Measurements from ENCODE around the gene SCAF4. TPM values are rescaled to one million over a fixed set of nuclear protein-coding genes. Genes with fewer than 3 reads are reported as not detected.
A peak's percentile ranks its signal among the peaks of the same experiment; 100 is the strongest.

SCAF4 gene
- polyA plus RNA-seq, 1 of the 3 experiments (the other 2 are of a cell fraction): 8.5 TPM

DNA sequence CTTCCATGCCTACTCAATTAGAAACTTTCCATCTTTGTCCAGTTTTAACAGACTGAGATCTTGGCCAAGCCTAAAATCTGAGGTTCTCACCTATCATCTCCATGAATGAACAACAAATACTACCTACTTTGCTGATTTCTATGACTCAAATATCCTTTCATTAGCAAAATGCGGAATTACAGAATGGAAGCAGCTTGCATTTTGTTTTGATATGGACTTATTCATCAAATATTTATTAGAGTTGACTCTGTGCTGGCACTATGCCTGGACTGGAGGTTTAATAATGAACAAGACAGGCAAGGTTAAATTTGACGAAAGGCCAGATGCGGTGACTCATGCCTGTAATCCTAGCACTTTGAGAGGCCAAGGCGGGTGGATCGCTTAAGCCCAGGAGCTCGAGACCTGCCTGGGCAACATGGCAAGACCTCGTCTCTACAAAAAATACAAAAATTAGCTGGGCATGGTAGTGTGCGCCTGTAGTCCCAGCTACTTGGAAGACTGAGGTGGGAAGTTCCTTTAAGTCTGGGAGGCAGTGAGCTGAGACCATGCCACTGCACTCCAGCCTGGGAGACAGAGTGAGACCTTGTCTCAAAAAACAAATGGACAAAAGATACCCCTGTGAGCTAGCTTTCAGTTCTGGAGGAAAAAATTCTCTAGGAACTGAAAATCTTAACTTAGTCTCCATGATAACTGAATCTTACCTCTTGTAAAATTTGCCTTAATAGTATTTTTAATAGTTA is 101.8 kb downstream of the SCAF4 start (continued):
- TF ChIP-seq USF1 (IDR thresholded peaks at IDR 0.05; ENCODE audit: borderline replicate concordance, low read depth): no peak
- no peak for TF ChIP-seq GATA2 (CRISPR knock-in tag; IDR thresholded peaks at IDR 0.05)
- no peak for TF ChIP-seq MEF2A (IDR thresholded peaks at IDR 0.05; ENCODE audit: borderline replicate concordance, low read depth)
- no peak for TF ChIP-seq FOXM1 (IDR thresholded peaks at IDR 0.05; ENCODE audit: low read depth)
- peak; percentile 93 for TF ChIP-seq NFIC (IDR thresholded peaks at IDR 0.05; ENCODE audit: borderline replicate concordance)
- TF ChIP-seq TCF12 (IDR thresholded peaks at IDR 0.05): peak; percentile 86
- 0 out of 2 replicates have a peak, but pooled peaks have one; percentile 49 for TF ChIP-seq MAX (IDR thresholded peaks at IDR 0.05; ENCODE audit: low read depth)
- TF ChIP-seq, protein P1, sequence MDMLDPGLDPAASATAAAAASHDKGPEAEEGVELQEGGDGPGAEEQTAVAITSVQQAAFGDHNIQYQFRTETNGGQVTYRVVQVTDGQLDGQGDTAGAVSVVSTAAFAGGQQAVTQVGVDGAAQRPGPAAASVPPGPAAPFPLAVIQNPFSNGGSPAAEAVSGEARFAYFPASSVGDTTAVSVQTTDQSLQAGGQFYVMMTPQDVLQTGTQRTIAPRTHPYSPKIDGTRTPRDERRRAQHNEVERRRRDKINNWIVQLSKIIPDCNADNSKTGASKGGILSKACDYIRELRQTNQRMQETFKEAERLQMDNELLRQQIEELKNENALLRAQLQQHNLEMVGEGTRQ (IDR thresholded peaks at IDR 0.05; ENCODE audit: borderline replicate concordance, low read depth, low read length): no peak
- TF ChIP-seq EZH2phosphoT487 (IDR thresholded peaks at IDR 0.05; ENCODE audit: borderline replicate concordance, low read depth): no peak

GRCh38 chr21:31624961-31625491 is 106.9 kb downstream of the SCAF4 start:
- no peaks in the 10 kb centered on the region for H4K20me1 ChIP-seq (ENCODE audit: insufficient read depth)
- H3K9me3 ChIP-seq: no peaks in the 10 kb centered on the region
- POLR2A ChIA-PET: no interaction called here
- H3K27ac ChIP-seq (ENCODE audit: low read depth in 2 of 2, low read length in 1 of 2): no peak overlapping the region
- H3F3A ChIP-seq (replicated peaks; ENCODE audit: insufficient read depth): no peaks in the 10 kb centered on the region
- no peaks in the 10 kb centered on the region for H3K79me2 ChIP-seq (ENCODE audit: insufficient read depth)
- H3K4me2 ChIP-seq: no peak overlapping the region
- no peak overlapping the region for H3K4me3 ChIP-seq (ENCODE audit: low read depth in 2 of 2, low read length in 1 of 2)
- DNase-seq: no peak
- no peaks in the 10 kb centered on the region for H3K9me2 ChIP-seq
- TF ChIP-seq PBX3 (IDR thresholded peaks at IDR 0.05) (no peak), EP300 (IDR thresholded peaks at IDR 0.05; ENCODE audit: borderline replicate concordance in 1 of 2, low read depth in 1 of 2, low read length in 1 of 2) (no peak), FOXJ3 (CRISPR knock-in tag; IDR thresholded peaks at IDR 0.05) (no peak), TEAD4 (IDR thresholded peaks at IDR 0.05; ENCODE audit: borderline replicate concordance, insufficient read depth) (no peak), MXI1 (IDR thresholded peaks at IDR 0.05; ENCODE audit: low read depth, low read length) (no peak), TCF12 (IDR thresholded peaks at IDR 0.05) (no peak), USF1 (IDR thresholded peaks at IDR 0.05; ENCODE audit: borderline replicate concordance, low read depth) (no peak), GABPA (IDR thresholded peaks at IDR 0.05; ENCODE audit: low read depth) (no peak), SIN3A (IDR thresholded peaks at IDR 0.05; ENCODE audit: borderline replicate concordance, low read depth, low read length) (no peak), FOSL2 (IDR thresholded peaks at IDR 0.05; ENCODE audit: borderline replicate concordance, low read depth) (no peak), ELF1 (IDR thresholded peaks at IDR 0.05) (no peak), RCOR1 (IDR thresholded peaks at IDR 0.05; ENCODE audit: low read length) (no peak), RFX5 (IDR thresholded peaks at IDR 0.05; ENCODE audit: low read length) (no peak), FOXM1 (IDR thresholded peaks at IDR 0.05; ENCODE audit: low read depth) (no peak)
- TF ChIP-seq, protein P1 (IDR thresholded peaks at IDR 0.05; ENCODE audit: borderline replicate concordance, low read depth, low read length): no peak
- TF ChIP-seq, protein P2, sequence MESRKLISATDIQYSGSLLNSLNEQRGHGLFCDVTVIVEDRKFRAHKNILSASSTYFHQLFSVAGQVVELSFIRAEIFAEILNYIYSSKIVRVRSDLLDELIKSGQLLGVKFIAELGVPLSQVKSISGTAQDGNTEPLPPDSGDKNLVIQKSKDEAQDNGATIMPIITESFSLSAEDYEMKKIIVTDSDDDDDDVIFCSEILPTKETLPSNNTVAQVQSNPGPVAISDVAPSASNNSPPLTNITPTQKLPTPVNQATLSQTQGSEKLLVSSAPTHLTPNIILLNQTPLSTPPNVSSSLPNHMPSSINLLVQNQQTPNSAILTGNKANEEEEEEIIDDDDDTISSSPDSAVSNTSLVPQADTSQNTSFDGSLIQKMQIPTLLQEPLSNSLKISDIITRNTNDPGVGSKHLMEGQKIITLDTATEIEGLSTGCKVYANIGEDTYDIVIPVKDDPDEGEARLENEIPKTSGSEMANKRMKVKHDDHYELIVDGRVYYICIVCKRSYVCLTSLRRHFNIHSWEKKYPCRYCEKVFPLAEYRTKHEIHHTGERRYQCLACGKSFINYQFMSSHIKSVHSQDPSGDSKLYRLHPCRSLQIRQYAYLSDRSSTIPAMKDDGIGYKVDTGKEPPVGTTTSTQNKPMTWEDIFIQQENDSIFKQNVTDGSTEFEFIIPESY (IDR thresholded peaks at IDR 0.05; ENCODE audit: borderline replicate concordance, low read depth): no peak
- TF ChIP-seq, protein P3, sequence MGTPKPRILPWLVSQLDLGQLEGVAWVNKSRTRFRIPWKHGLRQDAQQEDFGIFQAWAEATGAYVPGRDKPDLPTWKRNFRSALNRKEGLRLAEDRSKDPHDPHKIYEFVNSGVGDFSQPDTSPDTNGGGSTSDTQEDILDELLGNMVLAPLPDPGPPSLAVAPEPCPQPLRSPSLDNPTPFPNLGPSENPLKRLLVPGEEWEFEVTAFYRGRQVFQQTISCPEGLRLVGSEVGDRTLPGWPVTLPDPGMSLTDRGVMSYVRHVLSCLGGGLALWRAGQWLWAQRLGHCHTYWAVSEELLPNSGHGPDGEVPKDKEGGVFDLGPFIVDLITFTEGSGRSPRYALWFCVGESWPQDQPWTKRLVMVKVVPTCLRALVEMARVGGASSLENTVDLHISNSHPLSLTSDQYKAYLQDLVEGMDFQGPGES (IDR thresholded peaks at IDR 0.05; ENCODE audit: low read depth, low read length): no peak
- H3K9ac ChIP-seq: no peak overlapping the region
- H3K36me3 ChIP-seq (replicated peaks in 1 of 2; ENCODE audit: control insufficient read depth in 1 of 2, insufficient read depth in 2 of 2, low read length in 1 of 2): no peaks in the 10 kb centered on the region
- 89% methylated on average over 9 of the region's 11 CpGs for WGBS (ENCODE audit: low lambda C conversion rate)
- no peaks in the 10 kb centered on the region for H3K27me3 ChIP-seq (ENCODE audit: insufficient read depth)
- H3K4me1 ChIP-seq (ENCODE audit: control insufficient read depth in 1 of 2, insufficient read depth in 2 of 2, low read depth in 1 of 2, low read length in 1 of 2): no peaks in the 10 kb centered on the region; a peak in 2 of 4 replicates
- CTCF ChIA-PET: no interaction called here
- H2AFZ ChIP-seq (ENCODE audit: low read depth): no peak overlapping the region

Measured in SK-N-SH (cell line).